Activated naive CD8-positive, alpha-beta T cell treated with anti-CD3 and anti-CD28 coated beads for 36 hours (primary cell): Measurements from ENCODE around the gene NKAPL. TPM values are rescaled to one million over a fixed set of nuclear protein-coding genes. Genes with fewer than 3 reads are reported as not detected.
A peak's percentile ranks its signal among the peaks of the same experiment; 100 is the strongest.

ENCODE experiments used
- DNase-seq: peaks from one replicate; pipeline ENCODE4 v3.0.0; 2021
- H3K27ac Mint-ChIP-seq: one replicate; pipeline ENCODE4 v1.8.0; 2022; ENCODE audit warnings: mild to moderate bottlenecking, moderate library complexity, mixed read lengths
- H3K27me3 Mint-ChIP-seq: one replicate; pipeline ENCODE4 v1.8.0; 2022; ENCODE audit warnings: mild to moderate bottlenecking, mixed read lengths
- H3K36me3 Mint-ChIP-seq: one replicate; pipeline ENCODE4 v1.8.0; 2021; ENCODE audit warnings: mild to moderate bottlenecking, mixed read lengths
- H3K4me1 Mint-ChIP-seq: one replicate; pipeline ENCODE4 v1.8.0; 2021; ENCODE audit warnings: mixed read lengths
- H3K4me3 Mint-ChIP-seq: one replicate; pipeline ENCODE4 v1.8.0; 2022; ENCODE audit warnings: mild to moderate bottlenecking, moderate library complexity, mixed read lengths
- H3K9me3 Mint-ChIP-seq: one replicate; pipeline ENCODE4 v1.8.0; 2022; ENCODE audit warnings: mixed read lengths
- total RNA-seq, 2 experiments: library from RNA; stranded (reverse); gene quantifications; one replicate each; pipeline ENCODE4 v1.2.3, GENCODE V29; 2021

NKAPL gene
- total RNA-seq, 2 experiments from 2014 or later = 0.46 to 0.64 TPM

GRCh38 chr6:28226460-28226859, 32.6 kb upstream of the NKAPL start:
- peaks cover 38% of the 10 kb centered on the region for H3K27me3 Mint-ChIP-seq
- H3K4me1 Mint-ChIP-seq = peaks cover 15% of the 10 kb centered on the region
- H3K9me3 Mint-ChIP-seq = no peaks in the 10 kb centered on the region
- H3K27ac Mint-ChIP-seq = no peak overlapping the region
- no peak for DNase-seq
- peaks cover 15% of the 10 kb centered on the region for H3K36me3 Mint-ChIP-seq
- no peak overlapping the region for H3K4me3 Mint-ChIP-seq

- H3K27me3 Mint-ChIP-seq = peaks cover 3% of the 10 kb centered on the region
- DNase-seq = no peak
- H3K27ac Mint-ChIP-seq = no peak overlapping the region
- peaks cover 24% of the 10 kb centered on the region for H3K36me3 Mint-ChIP-seq
- H3K4me1 Mint-ChIP-seq = no peaks in the 10 kb centered on the region
- no peaks in the 10 kb centered on the region for H3K9me3 Mint-ChIP-seq
- no peak overlapping the region for H3K4me3 Mint-ChIP-seq
Measured at GRCh38 chr6:28232785-28233184, 26.3 kb upstream of the NKAPL start.

- H3K4me3 Mint-ChIP-seq = no peak overlapping the region
- H3K4me1 Mint-ChIP-seq = no peaks in the 10 kb centered on the region
- no peaks in the 10 kb centered on the region for H3K9me3 Mint-ChIP-seq
- peaks cover 5% of the 10 kb centered on the region for H3K27me3 Mint-ChIP-seq
- H3K36me3 Mint-ChIP-seq = peaks cover 18% of the 10 kb centered on the region
- DNase-seq = no peak
- no peak overlapping the region for H3K27ac Mint-ChIP-seq
Measured at GRCh38 chr6:28235912-28236452, 23.1 kb upstream of the NKAPL start.

- Mint-ChIP-seq H3K27me3 (peaks cover 5% of the 10 kb centered on the region), H3K27ac (no peak overlapping the region), H3K9me3 (no peaks in the 10 kb centered on the region), H3K4me3 (no peak overlapping the region), H3K4me1 (no peaks in the 10 kb centered on the region), H3K36me3 (peaks cover 11% of the 10 kb centered on the region)
- DNase-seq = no peak
Measured at GRCh38 chr6:28239636-28240035, 19.5 kb upstream of the NKAPL start.

- DNase-seq = no peak
- H3K27ac Mint-ChIP-seq = no peak overlapping the region
- peaks cover 15% of the 10 kb centered on the region for H3K36me3 Mint-ChIP-seq
- no peaks in the 10 kb centered on the region for H3K9me3 Mint-ChIP-seq
- H3K4me3 Mint-ChIP-seq = no peak overlapping the region
- H3K4me1 Mint-ChIP-seq = no peaks in the 10 kb centered on the region
- peaks cover 5% of the 10 kb centered on the region for H3K27me3 Mint-ChIP-seq
Measured at GRCh38 chr6:28240471-28240870, 18.6 kb upstream of the NKAPL start.

- no peak overlapping the region for H3K4me3 Mint-ChIP-seq
- no peak for DNase-seq
- peaks cover 25% of the 10 kb centered on the region for H3K36me3 Mint-ChIP-seq
- H3K27me3 Mint-ChIP-seq = no peaks in the 10 kb centered on the region
- peaks cover 3% of the 10 kb centered on the region for H3K4me1 Mint-ChIP-seq
- no peaks in the 10 kb centered on the region for H3K9me3 Mint-ChIP-seq
- H3K27ac Mint-ChIP-seq = no peak overlapping the region
Measured at GRCh38 chr6:28243946-28244345, 15.2 kb upstream of the NKAPL start.

- Mint-ChIP-seq H3K27ac (no peak overlapping the region), H3K4me3 (no peak overlapping the region), H3K9me3 (no peaks in the 10 kb centered on the region), H3K27me3 (no peaks in the 10 kb centered on the region), H3K36me3 (peaks cover 25% of the 10 kb centered on the region), H3K4me1 (peaks cover 10% of the 10 kb centered on the region)
- DNase-seq = no peak
Measured at GRCh38 chr6:28245206-28245941, 13.7 kb upstream of the NKAPL start.

- Mint-ChIP-seq H3K27me3 (no peaks in the 10 kb centered on the region), H3K27ac (no peak overlapping the region), H3K4me1 (peaks cover 19% of the 10 kb centered on the region), H3K9me3 (no peaks in the 10 kb centered on the region), H3K36me3 (peaks cover 22% of the 10 kb centered on the region), H3K4me3 (no peak overlapping the region)
- DNase-seq = no peak
Measured at GRCh38 chr6:28248916-28249315, 10.2 kb upstream of the NKAPL start.

- peaks cover 10% of the 10 kb centered on the region for H3K36me3 Mint-ChIP-seq
- peak overlapping the region; percentile 16 for H3K27ac Mint-ChIP-seq
- DNase-seq = no peak
- H3K27me3 Mint-ChIP-seq = no peaks in the 10 kb centered on the region
- H3K4me1 Mint-ChIP-seq = peaks cover 19% of the 10 kb centered on the region
- peak overlapping the region; percentile 75 for H3K4me3 Mint-ChIP-seq
- H3K9me3 Mint-ChIP-seq = no peaks in the 10 kb centered on the region
Measured at GRCh38 chr6:28250747-28251146, 8.3 kb upstream of the NKAPL start.

GRCh38 chr6:28251661-28252008, 7.5 kb upstream of the NKAPL start:
- H3K9me3 Mint-ChIP-seq = no peaks in the 10 kb centered on the region
- H3K27ac Mint-ChIP-seq = peak overlapping the region; percentile 91
- peaks cover 4% of the 10 kb centered on the region for H3K36me3 Mint-ChIP-seq
- H3K4me3 Mint-ChIP-seq = peak overlapping the region; percentile 98
- H3K27me3 Mint-ChIP-seq = peaks cover 4% of the 10 kb centered on the region
- peak; percentile 46 for DNase-seq
- H3K4me1 Mint-ChIP-seq = peaks cover 19% of the 10 kb centered on the region

- Mint-ChIP-seq H3K36me3 (peaks cover 4% of the 10 kb centered on the region), H3K27ac (peak within 1 kb of the TSS; percentile 91), H3K27me3 (peaks cover 4% of the 10 kb centered on the region), H3K9me3 (no peaks in the 10 kb centered on the region), H3K4me3 (peak within 1 kb of the TSS; percentile 98), H3K4me1 (peaks cover 19% of the 10 kb centered on the region)
- DNase-seq = peak; percentile 72
Measured at GRCh38 chr6:28252009-28252975, 6.8 kb upstream of the NKAPL start, which contains the start of gene ZKSCAN4. Gene ZKSCAN4, minus strand, starts transcription at chr6:28252269. Its CDS starts 289 bp downstream, at chr6:28251980.

- Mint-ChIP-seq H3K36me3 (peaks cover 9% of the 10 kb centered on the region), H3K27ac (no peak overlapping the region), H3K4me1 (peaks cover 20% of the 10 kb centered on the region), H3K9me3 (peaks cover 7% of the 10 kb centered on the region), H3K4me3 (no peak overlapping the region), H3K27me3 (peaks cover 4% of the 10 kb centered on the region)
- peak; percentile 38 for DNase-seq
Measured at GRCh38 chr6:28254121-28254519, 5.0 kb upstream of the NKAPL start.

GRCh38 chr6:28257042-28257441, 2.1 kb upstream of the NKAPL start:
- peaks cover 16% of the 10 kb centered on the region for H3K9me3 Mint-ChIP-seq
- no peak overlapping the region for H3K27ac Mint-ChIP-seq
- H3K4me3 Mint-ChIP-seq = no peak overlapping the region
- DNase-seq = no peak
- peaks cover 8% of the 10 kb centered on the region for H3K4me1 Mint-ChIP-seq
- peaks cover 4% of the 10 kb centered on the region for H3K27me3 Mint-ChIP-seq
- H3K36me3 Mint-ChIP-seq = peaks cover 16% of the 10 kb centered on the region

- H3K36me3 Mint-ChIP-seq = peaks cover 9% of the 10 kb centered on the region
Measured at GRCh38 chr6:28263922-28264321, 4.8 kb downstream of the NKAPL start.

GRCh38 chr6:28264834-28265401, 5.8 kb downstream of the NKAPL start:
- H3K4me1 Mint-ChIP-seq = peaks cover 16% of the 10 kb centered on the region

More at GRCh38 chr6:28263922-28264321, 4.8 kb downstream of the NKAPL start:
- H3K4me1 Mint-ChIP-seq = peaks cover 13% of the 10 kb centered on the region
- no peak overlapping the region for H3K4me3 Mint-ChIP-seq
- H3K9me3 Mint-ChIP-seq = peaks cover 9% of the 10 kb centered on the region
- H3K27me3 Mint-ChIP-seq = no peaks in the 10 kb centered on the region
- H3K27ac Mint-ChIP-seq = no peak overlapping the region
- no peak for DNase-seq

More at GRCh38 chr6:28264834-28265401, 5.8 kb downstream of the NKAPL start:
- Mint-ChIP-seq H3K4me3 (no peak overlapping the region), H3K36me3 (no peaks in the 10 kb centered on the region), H3K27me3 (no peaks in the 10 kb centered on the region), H3K9me3 (peaks cover 4% of the 10 kb centered on the region), H3K27ac (no peak overlapping the region)
- no peak for DNase-seq
